H9 (cell line): ENCODE data around the gene NBEA. TPM values are rescaled to one million over a fixed set of nuclear protein-coding genes. Genes with fewer than 3 reads are reported as not detected.

Experiments used
- DNase-seq: peaks from one replicate; pipeline ENCODE4 v3.0.0-alpha.2; 2017
- H2AFZ ChIP-seq: one replicate; pipeline ENCODE4 v1.6.1; 2013; ENCODE audit warnings: mild to moderate bottlenecking, low read length, control low read depth, moderate library complexity
- H2AK5ac ChIP-seq: 2 replicates; pipeline ENCODE4 v1.6.1; 2013; ENCODE audit warnings: low read length, control low read depth, mixed read lengths; ENCODE audit not compliant: insufficient read length
- H2BK120ac ChIP-seq: one replicate; pipeline ENCODE4 v1.6.1; 2013; ENCODE audit warnings: low read depth, mild to moderate bottlenecking, low read length, control low read depth, inconsistent platforms; ENCODE audit not compliant: poor library complexity, severe bottlenecking
- H2BK12ac ChIP-seq: 2 replicates; pipeline ENCODE4 v1.6.1; 2013; ENCODE audit warnings: low read length, control low read depth, mixed read lengths, low read depth; ENCODE audit not compliant: insufficient read length
- H2BK15ac ChIP-seq: 2 replicates; pipeline ENCODE4 v1.6.1; 2013; ENCODE audit warnings: low read depth, low read length, control low read depth
- H2BK20ac ChIP-seq: one replicate; pipeline ENCODE4 v1.6.1; 2013; ENCODE audit warnings: low read depth, mild to moderate bottlenecking, low read length, control low read depth, inconsistent platforms; ENCODE audit not compliant: poor library complexity, severe bottlenecking
- H2BK5ac ChIP-seq: 2 replicates; pipeline ENCODE4 v1.6.1; 2013; ENCODE audit warnings: low read length, control low read depth, mixed read lengths; ENCODE audit not compliant: insufficient read length
- H3K14ac ChIP-seq: 2 replicates; pipeline ENCODE4 v1.6.1; 2013; ENCODE audit warnings: low read length, control low read depth; ENCODE audit not compliant: insufficient read depth
- H3K18ac ChIP-seq: 2 replicates; pipeline ENCODE4 v1.6.1; 2013; ENCODE audit warnings: low read depth, mild to moderate bottlenecking, mixed read lengths, low read length, control low read depth; ENCODE audit not compliant: insufficient read length
- H3K23ac ChIP-seq: 2 replicates; pipeline ENCODE4 v1.6.1; 2013; ENCODE audit warnings: low read length, control low read depth, mixed read lengths, low read depth; ENCODE audit not compliant: insufficient read length
- H3K23me2 ChIP-seq: 2 replicates; pipeline ENCODE4 v1.6.1; 2013; ENCODE audit warnings: low read depth, mild to moderate bottlenecking, mixed read lengths, low read length, control low read depth; ENCODE audit not compliant: insufficient read length, poor library complexity, severe bottlenecking
- H3K27ac ChIP-seq: 2 replicates; pipeline ENCODE4 v1.5.1; 2013; ENCODE audit warnings: low read length, control low read depth, mixed read lengths, low read depth; ENCODE audit not compliant: insufficient read length
- H3K27me3 ChIP-seq: 2 replicates; pipeline ENCODE4 v1.6.1; 2013; ENCODE audit warnings: low read length, control low read depth, inconsistent platforms; ENCODE audit not compliant: insufficient read depth
- H3K4ac ChIP-seq: 2 replicates; pipeline ENCODE4 v1.6.1; 2013; ENCODE audit warnings: low read depth, mild to moderate bottlenecking, control low read depth, inconsistent platforms, low read length, moderate library complexity
- H3K4me1 ChIP-seq: 2 replicates; pipeline ENCODE4 v1.6.1; 2013; ENCODE audit warnings: low read length, control low read depth, inconsistent platforms; ENCODE audit not compliant: insufficient read depth
- H3K4me2 ChIP-seq: 2 replicates; pipeline ENCODE4 v1.6.1; 2013; ENCODE audit warnings: low read length, control low read depth, mixed read lengths; ENCODE audit not compliant: insufficient read length, insufficient read depth
- H3K56ac ChIP-seq: 2 replicates; pipeline ENCODE4 v1.6.1; 2013; ENCODE audit warnings: low read depth, mild to moderate bottlenecking, mixed read lengths, low read length, control low read depth; ENCODE audit not compliant: insufficient read length
- H3K79me1 ChIP-seq: 2 replicates; pipeline ENCODE4 v1.6.1; 2013; ENCODE audit warnings: low read depth, mild to moderate bottlenecking, moderate library complexity, low read length, control low read depth, inconsistent platforms; ENCODE audit not compliant: insufficient read depth, poor library complexity, severe bottlenecking
- H3K79me2 ChIP-seq: 2 replicates; pipeline ENCODE4 v1.6.1; 2013; ENCODE audit warnings: low read length, control low read depth, inconsistent platforms; ENCODE audit not compliant: insufficient read depth
- H3K9ac ChIP-seq: 2 replicates; pipeline ENCODE4 v1.6.1; 2013; ENCODE audit warnings: low read length, control low read depth, mixed read lengths; ENCODE audit not compliant: insufficient read length; ENCODE audit errors: extremely low read depth
- H3K9me3 ChIP-seq: one replicate; pipeline ENCODE4 v1.6.1; 2013; ENCODE audit warnings: low read depth, low read length, inconsistent platforms; ENCODE audit not compliant: control insufficient read depth
- H3T11ph ChIP-seq: one replicate; pipeline ENCODE4 v1.6.1; 2013; ENCODE audit warnings: mild to moderate bottlenecking, low read length, control low read depth, inconsistent platforms
- H4K20me1 ChIP-seq: one replicate; pipeline ENCODE4 v1.6.1; 2013; ENCODE audit not compliant: control insufficient read depth, insufficient read length, insufficient read depth
- H4K5ac ChIP-seq: 2 replicates; pipeline ENCODE4 v1.6.1; 2013; ENCODE audit warnings: low read depth, mild to moderate bottlenecking, mixed read lengths, low read length, control low read depth; ENCODE audit not compliant: insufficient read length
- H4K8ac ChIP-seq: replicated peaks from 2 replicates; pipeline ENCODE4 v1.6.1; 2013; ENCODE audit warnings: low read length, control low read depth, mixed read lengths, low read depth; ENCODE audit not compliant: insufficient read length
- H4K91ac ChIP-seq: 2 replicates; pipeline ENCODE4 v1.6.1; 2013; ENCODE audit warnings: low read depth, mild to moderate bottlenecking, moderate library complexity, mixed read lengths, low read length, control low read depth; ENCODE audit not compliant: insufficient read length
- H3K27ac Mint-ChIP-seq, 3 experiments: 2 replicates in 2 of 3; 3 replicates in 1 of 3; pipeline ENCODE4 v1.8.0; 2020 to 2021; ENCODE audit warnings: mixed read lengths in 3 of 3, mild to moderate bottlenecking in 1 of 3, moderate library complexity in 1 of 3
- H3K27me3 Mint-ChIP-seq: 2 replicates; pipeline ENCODE4 v1.8.0; 2021; ENCODE audit warnings: low read depth, mild to moderate bottlenecking, moderate library complexity, mixed read lengths
- H3K36me3 Mint-ChIP-seq, 3 experiments: 2 replicates in 2 of 3; 3 replicates in 1 of 3; pipeline ENCODE4 v1.8.0; 2020 to 2021; ENCODE audit warnings: low read depth in 3 of 3, mixed read lengths in 3 of 3; ENCODE audit not compliant: insufficient read depth in 1 of 3
- H3K4me1 Mint-ChIP-seq, 2 experiments: 2 replicates each; pipeline ENCODE4 v1.8.0; 2020; ENCODE audit warnings: mixed read lengths in 2 of 2
- H3K4me3 Mint-ChIP-seq, 2 experiments: 2 replicates in 1 of 2; 3 replicates in 1 of 2; pipeline ENCODE4 v1.8.0; 2020 to 2021; ENCODE audit warnings: mild to moderate bottlenecking in 2 of 2, mixed read lengths in 2 of 2, moderate library complexity in 1 of 2
- H3K9me3 Mint-ChIP-seq, 2 experiments: 2 replicates in 1 of 2; 3 replicates in 1 of 2; pipeline ENCODE4 v1.8.0; 2020; ENCODE audit warnings: mild to moderate bottlenecking in 2 of 2, mixed read lengths in 2 of 2, moderate library complexity in 1 of 2
- WGBS: extraction: QIAGEN DNeasy Blood & Tissue Kit; methylation state at CpG from one replicate; pipeline ENCODE4 v1.1.7; 2013; ENCODE audit warnings: missing lambda C conversion rate, low lambda C conversion rate, mixed read lengths; ENCODE audit not compliant: insufficient read length; ENCODE audit errors: extremely low coverage; 5-methylcytosine and 5-hydroxymethylcytosine counted together
- total RNA-seq: library from RNA; stranded (reverse); gene quantifications from 2 replicates; pipeline ENCODE4 v1.2.1, GENCODE V29; 2021
- TF ChIP-seq, protein P1 (sequence below): fragments of 200-600 bp; sonication (generic); conservative IDR thresholded peaks from 3 replicates; pipeline ENCODE4 v1.8.0; 2021; ENCODE audit warnings: antibody characterized with exemption, mild to moderate bottlenecking

Gene NBEA
- total RNA-seq, 1 experiment from 2014 or later, result 17.3 TPM

GRCh38 chr13:35228536-35228935 is 286.5 kb downstream of the NBEA start:
- H3K9me3 Mint-ChIP-seq, result no peaks in the 10 kb centered on the region
- no peak overlapping the region for H3K4me3 Mint-ChIP-seq
- H4K5ac ChIP-seq, result no peak overlapping the region
- H3K9ac ChIP-seq, result no peak overlapping the region
- no peak overlapping the region for H4K91ac ChIP-seq
- H3K79me1 ChIP-seq, result no peaks in the 10 kb centered on the region
- H3K4ac ChIP-seq, result no peak overlapping the region
- TF ChIP-seq, protein P1, sequence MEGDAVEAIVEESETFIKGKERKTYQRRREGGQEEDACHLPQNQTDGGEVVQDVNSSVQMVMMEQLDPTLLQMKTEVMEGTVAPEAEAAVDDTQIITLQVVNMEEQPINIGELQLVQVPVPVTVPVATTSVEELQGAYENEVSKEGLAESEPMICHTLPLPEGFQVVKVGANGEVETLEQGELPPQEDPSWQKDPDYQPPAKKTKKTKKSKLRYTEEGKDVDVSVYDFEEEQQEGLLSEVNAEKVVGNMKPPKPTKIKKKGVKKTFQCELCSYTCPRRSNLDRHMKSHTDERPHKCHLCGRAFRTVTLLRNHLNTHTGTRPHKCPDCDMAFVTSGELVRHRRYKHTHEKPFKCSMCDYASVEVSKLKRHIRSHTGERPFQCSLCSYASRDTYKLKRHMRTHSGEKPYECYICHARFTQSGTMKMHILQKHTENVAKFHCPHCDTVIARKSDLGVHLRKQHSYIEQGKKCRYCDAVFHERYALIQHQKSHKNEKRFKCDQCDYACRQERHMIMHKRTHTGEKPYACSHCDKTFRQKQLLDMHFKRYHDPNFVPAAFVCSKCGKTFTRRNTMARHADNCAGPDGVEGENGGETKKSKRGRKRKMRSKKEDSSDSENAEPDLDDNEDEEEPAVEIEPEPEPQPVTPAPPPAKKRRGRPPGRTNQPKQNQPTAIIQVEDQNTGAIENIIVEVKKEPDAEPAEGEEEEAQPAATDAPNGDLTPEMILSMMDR, result no peak
- H2BK12ac ChIP-seq, result no peak overlapping the region
- no peaks in the 10 kb centered on the region for H3K79me2 ChIP-seq
- H4K8ac ChIP-seq, result no peak overlapping the region
- no peak overlapping the region for H3K23ac ChIP-seq
- no peaks in the 10 kb centered on the region for H3K27me3 ChIP-seq
- no peak for DNase-seq
- no peak overlapping the region for H3K4me2 ChIP-seq
- no peaks in the 10 kb centered on the region for H3K9me3 ChIP-seq
- H3K36me3 Mint-ChIP-seq, result no peaks in the 10 kb centered on the region
- peaks cover 9 to 23% of the 10 kb centered on the region in 2 experiments for H3K4me1 Mint-ChIP-seq
- H2BK15ac ChIP-seq, result no peak overlapping the region
- no peak overlapping the region for H3T11ph ChIP-seq
- no peak overlapping the region for H2AK5ac ChIP-seq
- H3K23me2 ChIP-seq, result no peaks in the 10 kb centered on the region
- no peak overlapping the region for H3K56ac ChIP-seq
- no peak overlapping the region for H3K18ac ChIP-seq
- H2AFZ ChIP-seq, result no peak overlapping the region
- no peak overlapping the region for H2BK5ac ChIP-seq
- WGBS, result no CpG with 5 or more reads among the region's 2 CpGs
- H4K20me1 ChIP-seq, result no peaks in the 10 kb centered on the region
- H3K14ac ChIP-seq, result no peak overlapping the region
- no peak overlapping the region for H3K27ac ChIP-seq
- no peaks in the 10 kb centered on the region for H3K4me1 ChIP-seq
- H2BK20ac ChIP-seq, result no peak overlapping the region
- H2BK120ac ChIP-seq, result no peak overlapping the region
- no peak overlapping the region for H3K27ac Mint-ChIP-seq
- no peaks in the 10 kb centered on the region for H3K27me3 Mint-ChIP-seq
